Esophagus squamous epithelium (tissue), 5 donors: ENCODE data around the gene FAM200B. TPM values are rescaled to one million over a fixed set of nuclear protein-coding genes. Genes with fewer than 3 reads are reported as not detected.

Source experiments
- DNase-seq: peaks from one replicate; lab custom pipeline; 2025; lab: John Stamatoyannopoulos, UW
- H3K27ac ChIP-seq, 4 donors: fragments of 200-600 bp; sonication (generic); one replicate each; pipeline ENCODE4 v1.5.1; 2016 to 2019; ENCODE audit warnings: mild to moderate bottlenecking in 1 of 4
- H3K27me3 ChIP-seq, 4 donors: fragments of 200-600 bp; sonication (generic); 1 replicate in 3 of 4; 2 replicates in 1 of 4; pipeline versions ENCODE4 v1.5.1 to v1.6.0; 2017 to 2021; ENCODE audit warnings: antibody characterized with exemption in 1 of 4
- H3K36me3 ChIP-seq, 3 donors: fragments of 200-600 bp; sonication (generic); one replicate each; pipeline ENCODE4 v1.5.1; 2016 to 2019
- H3K4me1 ChIP-seq, 3 donors: fragments of 200-600 bp; sonication (generic); one replicate each; pipeline ENCODE4 v1.5.1; 2017 to 2019
- H3K4me3 ChIP-seq, 4 donors: fragments of 200-600 bp; sonication (generic); 1 replicate in 3 of 4; 2 replicates in 1 of 4; pipeline ENCODE4 v1.5.1; 2016 to 2019; ENCODE audit warnings: mild to moderate bottlenecking in 2 of 4, moderate library complexity in 1 of 4
- H3K9me3 ChIP-seq, 3 donors: fragments of 200-600 bp; sonication (generic); one replicate each; pipeline ENCODE4 v1.5.1; 2016 to 2019
- POLR2A ChIP-seq, 4 donors: fragments of 450-650 bp; IDR thresholded peaks; one replicate each; pipeline ENCODE4 v1.6.1; 2017; ENCODE audit warnings: antibody characterized with exemption in 4 of 4, mild to moderate bottlenecking in 4 of 4, moderate library complexity in 3 of 4
- WGBS, 2 donors: methylation state at CpG; one replicate each; pipeline ENCODE4 v1.1.5; 2018; 5-methylcytosine and 5-hydroxymethylcytosine counted together
- intact Hi-C: fragments of 100-400 bp; cut with DNase I; formaldehyde crosslinking; loops from one replicate; pipeline ENCODE4 v1.15.0; 2022
- total RNA-seq, 4 donors: library from RNA; depleted of rRNA; stranded (reverse); fragments of >200 nt; gene quantifications; one replicate each; pipeline ENCODE4 v1.1.0, GENCODE V29; 2016
- TF ChIP-seq, protein P1 (sequence below), 6 experiments: fragments of 450-650 bp in 4 of 6; fragments of 200-600 bp in 2 of 6; sonication (generic) in 2 of 6; IDR thresholded peaks; one replicate each; pipeline ENCODE4 v1.5.1; 2016 to 2019; ENCODE audit warnings: antibody characterized with exemption in 6 of 6, mild to moderate bottlenecking in 4 of 6, moderate library complexity in 4 of 6
- donor health status: DM: yes; HTN: yes; CAD: no.

The FAM200B gene
- total RNA-seq, 4 donors from 2014 or later, result 17.1 to 39.6 (median 31.4) TPM

DNA sequence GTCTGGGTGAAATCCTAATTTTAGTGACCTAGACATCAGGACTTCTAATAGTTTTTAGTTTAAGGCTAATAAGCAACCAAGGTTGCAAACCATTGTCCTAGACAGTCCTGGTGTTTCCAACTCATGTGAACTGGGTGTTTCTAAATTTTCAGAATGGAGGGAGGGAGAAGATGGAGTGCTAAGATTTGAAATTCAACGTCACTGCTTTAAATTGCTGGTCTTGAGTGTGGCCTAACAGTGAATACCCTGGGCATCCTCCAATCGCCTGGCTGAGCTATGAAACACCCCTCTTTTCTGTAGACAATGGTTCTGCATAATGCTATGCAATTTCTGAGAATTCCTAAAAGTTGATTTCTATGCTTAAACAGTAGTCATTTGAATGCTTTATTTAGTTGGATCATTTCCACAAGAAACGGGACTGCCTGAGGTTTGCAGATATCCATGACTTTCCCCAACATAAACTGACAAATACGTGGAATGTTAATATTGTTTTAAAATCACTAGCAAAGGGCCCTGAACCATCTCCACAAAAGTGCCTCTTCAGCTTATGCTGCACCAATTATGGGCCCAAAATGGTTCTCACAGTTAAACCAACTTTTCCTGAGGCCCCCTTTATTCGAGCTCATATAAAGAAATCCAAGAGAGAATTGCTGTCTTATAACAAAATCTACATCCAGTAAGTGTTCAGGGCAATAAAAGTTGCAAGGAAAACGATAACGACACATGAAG is 27.6 kb upstream of the FAM200B start:
- no peaks in the 10 kb centered on the region for H3K27me3 ChIP-seq
- no peak for TF ChIP-seq POLR2A (IDR thresholded peaks at IDR 0.05)
- TF ChIP-seq, protein P1, sequence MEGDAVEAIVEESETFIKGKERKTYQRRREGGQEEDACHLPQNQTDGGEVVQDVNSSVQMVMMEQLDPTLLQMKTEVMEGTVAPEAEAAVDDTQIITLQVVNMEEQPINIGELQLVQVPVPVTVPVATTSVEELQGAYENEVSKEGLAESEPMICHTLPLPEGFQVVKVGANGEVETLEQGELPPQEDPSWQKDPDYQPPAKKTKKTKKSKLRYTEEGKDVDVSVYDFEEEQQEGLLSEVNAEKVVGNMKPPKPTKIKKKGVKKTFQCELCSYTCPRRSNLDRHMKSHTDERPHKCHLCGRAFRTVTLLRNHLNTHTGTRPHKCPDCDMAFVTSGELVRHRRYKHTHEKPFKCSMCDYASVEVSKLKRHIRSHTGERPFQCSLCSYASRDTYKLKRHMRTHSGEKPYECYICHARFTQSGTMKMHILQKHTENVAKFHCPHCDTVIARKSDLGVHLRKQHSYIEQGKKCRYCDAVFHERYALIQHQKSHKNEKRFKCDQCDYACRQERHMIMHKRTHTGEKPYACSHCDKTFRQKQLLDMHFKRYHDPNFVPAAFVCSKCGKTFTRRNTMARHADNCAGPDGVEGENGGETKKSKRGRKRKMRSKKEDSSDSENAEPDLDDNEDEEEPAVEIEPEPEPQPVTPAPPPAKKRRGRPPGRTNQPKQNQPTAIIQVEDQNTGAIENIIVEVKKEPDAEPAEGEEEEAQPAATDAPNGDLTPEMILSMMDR (IDR thresholded peaks at IDR 0.05), result no peak
- 1 to 3% methylated on average over 7 of the region's 7 CpGs for WGBS, 2 donors
- H3K27ac ChIP-seq, result peak overlapping the region; percentile 97 to 99 (median 98)
- peaks cover 25 to 78% (median 50%) of the 10 kb centered on the region in 3 donors for H3K4me1 ChIP-seq
- DNase-seq, result no peak
- intact Hi-C loops, result no loop called here
- H3K9me3 ChIP-seq, result no peaks in the 10 kb centered on the region
- H3K36me3 ChIP-seq, result no peaks in the 10 kb centered on the region
- peak overlapping the region; percentile 71 to 95 (median 84) for H3K4me3 ChIP-seq

DNA sequence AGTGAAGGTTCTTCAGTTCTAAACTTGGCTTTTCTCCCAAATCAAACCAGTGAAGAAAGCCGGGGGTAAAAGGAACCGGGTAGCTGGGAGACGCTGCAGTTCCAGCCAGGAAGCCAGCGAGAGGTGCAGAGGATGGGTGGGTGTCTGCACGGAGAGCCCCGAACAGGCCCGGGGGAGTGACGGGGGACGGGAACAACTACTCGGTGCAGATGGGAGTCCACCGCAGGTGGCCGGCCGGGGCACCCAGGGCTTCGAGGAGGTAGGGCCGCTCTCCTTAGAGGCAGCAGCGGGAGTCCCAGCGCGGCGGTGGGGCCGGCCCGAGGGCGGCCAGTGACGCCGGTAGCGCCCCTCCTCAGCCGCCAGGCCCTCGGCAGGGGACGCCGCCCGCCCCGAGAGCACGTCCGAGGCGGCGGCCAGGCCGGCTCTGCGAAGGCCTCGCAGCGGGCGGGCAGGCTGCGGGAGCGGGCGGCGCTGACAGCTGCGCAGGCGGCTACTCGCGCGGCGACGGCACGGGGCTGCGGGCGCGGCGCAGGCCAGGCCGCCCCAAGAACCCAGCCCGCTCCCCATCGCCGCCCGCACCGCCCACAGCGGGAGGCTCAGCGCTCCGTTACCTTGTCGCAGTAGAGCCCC is 26.9 kb upstream of the FAM200B start:
- H3K27ac ChIP-seq, result peak overlapping the region; percentile 97 to 99 (median 98)
- no peak for TF ChIP-seq POLR2A (IDR thresholded peaks at IDR 0.05)
- TF ChIP-seq, protein P1 (IDR thresholded peaks at IDR 0.05), result no peak
- H3K36me3 ChIP-seq, result no peaks in the 10 kb centered on the region
- no peak for DNase-seq
- H3K4me1 ChIP-seq, result peaks cover 25 to 77% (median 43%) of the 10 kb centered on the region in 3 donors
- intact Hi-C loops, result no loop called here
- H3K4me3 ChIP-seq, result peak overlapping the region; percentile 71 to 95 (median 84)
- H3K9me3 ChIP-seq, result no peaks in the 10 kb centered on the region
- WGBS, 2 donors, result 1% methylated on average over 13 to 16 of the region's 66 CpGs
- no peaks in the 10 kb centered on the region for H3K27me3 ChIP-seq

- intact Hi-C loops, result no loop called here
- Histone ChIP-seq H3K27me3 (no peaks in the 10 kb centered on the region), H3K9me3 (no peaks in the 10 kb centered on the region), H3K4me3 (peak within 1 kb of the TSS; percentile 71 to 95 (median 84)), H3K27ac (peak within 1 kb of the TSS; percentile 97 to 99 (median 98)), H3K36me3 (no peaks in the 10 kb centered on the region), H3K4me1 (peaks cover 25 to 76% (median 36%) of the 10 kb centered on the region in 3 donors)
- TF ChIP-seq, protein P1 (IDR thresholded peaks at IDR 0.05), result no peak
- peak in 3 of 4 donors; percentile 48 to 96 (median 92) for TF ChIP-seq POLR2A (IDR thresholded peaks at IDR 0.05)
- peak; percentile 34 for DNase-seq
- WGBS, 2 donors, result 3 to 14% methylated on average over 14 to 36 of the region's 85 CpGs
Measured at GRCh38 chr4:15655223-15656037, 26.2 kb upstream of the FAM200B start, which contains the start of gene FBXL5. TSS of gene FBXL5 (minus strand) at chr4:15655357. CDS start at chr4:15655287, 70 bp downstream.

DNA sequence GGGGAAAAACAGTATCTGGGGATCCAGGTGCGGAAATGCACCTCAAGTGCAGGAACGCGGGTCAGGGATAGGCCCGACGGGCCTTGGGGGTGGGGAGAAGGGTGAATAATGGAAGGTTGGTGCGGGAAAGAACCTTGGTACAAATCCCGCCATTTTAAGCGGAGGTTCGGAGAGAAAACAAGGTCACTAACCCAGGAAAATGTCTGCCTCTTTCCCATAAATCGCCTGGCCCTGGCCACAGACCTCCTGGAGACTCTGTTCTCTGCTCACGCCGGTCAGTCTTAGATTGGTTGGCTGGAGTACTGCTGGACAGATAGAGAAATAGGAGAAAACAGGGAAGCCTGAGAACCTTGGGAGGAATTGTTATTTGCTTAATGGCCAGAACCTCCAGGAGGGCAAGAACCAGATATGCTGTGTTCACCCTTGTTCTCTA is 25.6 kb upstream of the FAM200B start:
- Histone ChIP-seq H3K36me3 (no peaks in the 10 kb centered on the region), H3K27me3 (no peaks in the 10 kb centered on the region), H3K4me1 (peaks cover 25 to 70% (median 30%) of the 10 kb centered on the region in 3 donors), H3K4me3 (peak overlapping the region; percentile 71 to 95 (median 84)), H3K27ac (peak overlapping the region; percentile 97 to 99 (median 98)), H3K9me3 (no peaks in the 10 kb centered on the region)
- intact Hi-C loops, result no loop called here
- no peak for DNase-seq
- TF ChIP-seq, protein P1 (IDR thresholded peaks at IDR 0.05), result no peak
- no peak for TF ChIP-seq POLR2A (IDR thresholded peaks at IDR 0.05)
- WGBS, 2 donors, result 54 to 73% methylated on average over 12 of the region's 12 CpGs
